ENCODE results near the gene RANGAP1. TPM values are rescaled to one million over a fixed set of nuclear protein-coding genes. Genes with fewer than 3 reads are reported as not detected.

RANGAP1 gene
- total and polyA plus RNA-seq, 2 of the 13 experiments (the other 11 are each of a cell fraction or from before 2014, with no cell fraction given), result 51.8 to 83.9 TPM

- intact Hi-C loops (cut with micrococcal nuclease; ENCODE audit: unreplicated experiment), result no loop called here
- FAIRE-seq, result no peak
- CTCF ChIA-PET (ENCODE audit: low intra/inter-chr PET ratio, low total read pairs), result no interaction called here
Observed at GRCh38 chr22:41315586-41315985, 29.6 kb upstream of the RANGAP1 start.

GRCh38 chr22:41314821-41315220 lies 28.8 kb upstream of the RANGAP1 start:
- FAIRE-seq (no peak), DNase-seq (ENCODE audit: low spot score) (no peak), ATAC-seq (no peak)
- ChIA-PET POLR2A (no interaction called here), CTCF (ENCODE audit: low intra/inter-chr PET ratio, low total read pairs) (no interaction called here)
- H3K27me3 ChIP-seq (ENCODE audit: control insufficient read depth in 1 of 2, insufficient read depth in 2 of 2, low read length in 2 of 2), result no peaks in the 10 kb centered on the region
- no peaks in the 10 kb centered on the region for H4K20me1 ChIP-seq (ENCODE audit: insufficient read depth, low read length)
- in situ Hi-C loops (cut with HindIII; ENCODE audit: extremely low pct_ligation_motif_present, low pct_unique_long_range_greater_than_20kb), result no loop called here
- TF ChIP-seq RORA (CRISPR knock-in tag; IDR thresholded peaks at IDR 0.05) (no peak), SCMH1 (CRISPR knock-in tag; IDR thresholded peaks at IDR 0.05; ENCODE audit: borderline replicate concordance) (no peak), MAF1 (CRISPR knock-in tag; IDR thresholded peaks at IDR 0.05; ENCODE audit: borderline replicate concordance) (no peak), SNAPC2 (CRISPR knock-in tag; IDR thresholded peaks at IDR 0.05) (no peak), ZNF777 (CRISPR knock-in tag; IDR thresholded peaks at IDR 0.05) (no peak)
- H3K9ac ChIP-seq (ENCODE audit: insufficient read depth, low read depth, low read length), result no peak overlapping the region
- peaks cover 48% of the 10 kb centered on the region for H3K79me2 ChIP-seq (ENCODE audit: insufficient read depth, low read length)
- intact Hi-C loops (cut with micrococcal nuclease; ENCODE audit: unreplicated experiment), result no loop called here
- H3K4me1 ChIP-seq (ENCODE audit: insufficient read depth, low read length), result no peaks in the 10 kb centered on the region
- H3K4me3 ChIP-seq (replicated peaks in 1 of 3; ENCODE audit: insufficient read depth in 1 of 3, low read depth in 2 of 3, low read length in 3 of 3), result no peak overlapping the region
- no TSS peak for BruUV-seq (replicated peaks)
- WGBS (ENCODE audit: low lambda C conversion rate), result 93% methylated on average over 8 of the region's 8 CpGs
- no peak overlapping the region for H2AFZ ChIP-seq (ENCODE audit: low read length)
- H3K4me2 ChIP-seq (ENCODE audit: low read depth, low read length), result no peak overlapping the region
- peaks cover 2 to 13% of the 10 kb centered on the region in 2 experiments; a peak in 4 of 5 replicates for H3K36me3 ChIP-seq (replicated peaks in 1 of 2; ENCODE audit: control insufficient read depth in 1 of 2, insufficient read depth in 2 of 2, low read length in 2 of 2)
- H3K27ac ChIP-seq (ENCODE audit: extremely low read length, insufficient read depth, low read length), result no peak overlapping the region
- no peaks in the 10 kb centered on the region for H3K9me3 ChIP-seq (ENCODE audit: low read length)

More at GRCh38 chr22:41315586-41315985, 29.6 kb upstream of the RANGAP1 start:
- Histone ChIP-seq H3K27ac (ENCODE audit: extremely low read length, insufficient read depth, low read length) (no peak overlapping the region), H3K4me2 (ENCODE audit: low read depth, low read length) (no peak overlapping the region), H3K9me3 (ENCODE audit: low read length) (no peaks in the 10 kb centered on the region), H2AFZ (ENCODE audit: low read length) (no peak overlapping the region), H3K4me3 (replicated peaks in 1 of 3; ENCODE audit: insufficient read depth in 1 of 3, low read depth in 2 of 3, low read length in 3 of 3) (no peak overlapping the region), H3K79me2 (ENCODE audit: insufficient read depth, low read length) (peaks cover 43% of the 10 kb centered on the region), H3K27me3 (ENCODE audit: control insufficient read depth in 1 of 2, insufficient read depth in 2 of 2, low read length in 2 of 2) (no peaks in the 10 kb centered on the region), H4K20me1 (ENCODE audit: insufficient read depth, low read length) (no peaks in the 10 kb centered on the region), H3K9ac (ENCODE audit: insufficient read depth, low read depth, low read length) (no peak overlapping the region), H3K4me1 (ENCODE audit: insufficient read depth, low read length) (no peaks in the 10 kb centered on the region), H3K36me3 (replicated peaks in 1 of 2; ENCODE audit: control insufficient read depth in 1 of 2, insufficient read depth in 2 of 2, low read length in 2 of 2) (peaks cover 2 to 12% of the 10 kb centered on the region in 2 experiments; a peak in 4 of 5 replicates)
- no peak for TF ChIP-seq ZNF543 (CRISPR knock-in tag; IDR thresholded peaks at IDR 0.05)
- no peak for TF ChIP-seq ZNF781 (CRISPR knock-in tag; IDR thresholded peaks at IDR 0.05; ENCODE audit: borderline replicate concordance, not compliant biosample characterization)
- TF ChIP-seq TAF1 (CRISPR knock-in tag; IDR thresholded peaks at IDR 0.05), result no peak
- no peak for TF ChIP-seq ZNF580 (CRISPR knock-in tag; IDR thresholded peaks at IDR 0.05; ENCODE audit: borderline replicate concordance, low read depth)
- no peak for TF ChIP-seq KAT2B (IDR thresholded peaks at IDR 0.05; ENCODE audit: borderline replicate concordance, low read depth, low read length)
- BruUV-seq (replicated peaks), result no TSS peak
- WGBS (ENCODE audit: low lambda C conversion rate), result 92% methylated on average over 1 of the region's 1 CpG
- in situ Hi-C loops (cut with HindIII; ENCODE audit: extremely low pct_ligation_motif_present, low pct_unique_long_range_greater_than_20kb), result no loop called here
- no peak for DNase-seq (ENCODE audit: low spot score)
- no peak for ATAC-seq
- POLR2A ChIA-PET, result no interaction called here
